GM12801 (cell line): Measurements from ENCODE around the gene ASTN2.

Experiments
- TF ChIP-seq, protein P1 (sequence below): IDR thresholded peaks from one replicate; pipeline ENCODE4 v1.5.1; 2011; ENCODE audit warnings: control low read depth; ENCODE audit not compliant: insufficient read length; ENCODE audit errors: extremely low read depth

Gene ASTN2

DNA sequence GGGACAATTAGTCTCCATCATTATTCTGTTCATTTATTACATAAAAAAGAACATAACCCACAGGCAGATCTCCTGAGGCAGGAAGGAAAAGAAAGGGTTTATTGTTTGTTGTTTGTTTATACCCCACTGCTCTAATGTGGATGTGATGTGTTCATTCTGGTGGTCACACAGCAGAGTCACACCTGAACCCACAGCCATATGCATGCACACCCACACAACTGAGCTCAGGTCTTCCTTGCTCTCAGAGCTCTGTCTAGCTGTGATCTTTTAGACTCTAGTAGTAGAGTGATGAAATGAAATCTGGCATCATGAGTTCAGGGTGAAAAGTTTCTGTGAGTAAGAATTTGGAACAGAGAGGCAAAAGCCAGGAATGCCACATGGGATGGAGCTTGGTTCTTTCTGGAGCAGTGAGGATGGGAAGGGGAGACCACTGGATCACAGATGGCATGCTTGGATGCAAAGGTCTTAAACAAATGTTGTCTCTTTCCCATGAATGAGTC lies 1034.3 kb downstream of the ASTN2 start:
- TF ChIP-seq, protein P1, sequence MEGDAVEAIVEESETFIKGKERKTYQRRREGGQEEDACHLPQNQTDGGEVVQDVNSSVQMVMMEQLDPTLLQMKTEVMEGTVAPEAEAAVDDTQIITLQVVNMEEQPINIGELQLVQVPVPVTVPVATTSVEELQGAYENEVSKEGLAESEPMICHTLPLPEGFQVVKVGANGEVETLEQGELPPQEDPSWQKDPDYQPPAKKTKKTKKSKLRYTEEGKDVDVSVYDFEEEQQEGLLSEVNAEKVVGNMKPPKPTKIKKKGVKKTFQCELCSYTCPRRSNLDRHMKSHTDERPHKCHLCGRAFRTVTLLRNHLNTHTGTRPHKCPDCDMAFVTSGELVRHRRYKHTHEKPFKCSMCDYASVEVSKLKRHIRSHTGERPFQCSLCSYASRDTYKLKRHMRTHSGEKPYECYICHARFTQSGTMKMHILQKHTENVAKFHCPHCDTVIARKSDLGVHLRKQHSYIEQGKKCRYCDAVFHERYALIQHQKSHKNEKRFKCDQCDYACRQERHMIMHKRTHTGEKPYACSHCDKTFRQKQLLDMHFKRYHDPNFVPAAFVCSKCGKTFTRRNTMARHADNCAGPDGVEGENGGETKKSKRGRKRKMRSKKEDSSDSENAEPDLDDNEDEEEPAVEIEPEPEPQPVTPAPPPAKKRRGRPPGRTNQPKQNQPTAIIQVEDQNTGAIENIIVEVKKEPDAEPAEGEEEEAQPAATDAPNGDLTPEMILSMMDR: no peak

DNA sequence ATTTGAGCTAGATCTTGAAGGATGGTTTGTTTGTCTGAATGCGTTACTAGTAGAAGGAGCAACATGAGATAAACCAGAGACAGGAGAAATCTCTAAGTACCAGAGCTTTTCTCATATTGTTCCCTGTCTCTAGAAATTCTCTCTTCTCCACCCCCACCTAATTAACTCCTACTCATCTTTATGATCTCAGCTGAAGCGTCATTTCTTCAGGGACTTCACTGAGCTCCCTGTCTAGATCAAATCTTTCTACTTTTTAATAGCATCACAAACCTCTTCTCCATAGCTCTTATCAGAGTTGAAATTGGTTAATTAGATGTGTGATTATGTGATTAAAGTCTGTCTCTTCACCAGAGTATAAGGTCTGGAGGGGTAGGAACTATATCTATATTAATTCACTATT lies 1035.0 kb downstream of the ASTN2 start:
- TF ChIP-seq, protein P1: no peak

DNA sequence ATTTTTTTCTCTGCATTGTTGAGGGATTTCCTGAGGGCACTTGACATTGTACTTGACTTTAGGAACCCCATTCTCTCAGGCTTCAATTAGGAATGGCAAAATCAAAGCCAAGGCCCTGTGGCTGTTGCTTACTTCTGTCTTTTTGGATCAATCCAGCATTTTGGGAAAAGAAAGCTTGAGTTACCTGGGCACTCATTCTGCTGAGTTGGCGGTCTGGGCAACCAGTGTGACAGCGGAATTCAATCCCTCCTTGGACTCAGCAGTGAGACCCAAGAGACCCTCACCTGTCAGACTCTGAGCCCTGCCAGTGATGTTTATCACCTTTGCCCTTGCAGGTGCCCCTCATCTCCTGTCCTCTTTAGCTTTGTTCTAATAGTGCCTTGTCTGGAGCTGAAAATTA lies 1036.0 kb downstream of the ASTN2 start:
- TF ChIP-seq, protein P1: no peak

DNA sequence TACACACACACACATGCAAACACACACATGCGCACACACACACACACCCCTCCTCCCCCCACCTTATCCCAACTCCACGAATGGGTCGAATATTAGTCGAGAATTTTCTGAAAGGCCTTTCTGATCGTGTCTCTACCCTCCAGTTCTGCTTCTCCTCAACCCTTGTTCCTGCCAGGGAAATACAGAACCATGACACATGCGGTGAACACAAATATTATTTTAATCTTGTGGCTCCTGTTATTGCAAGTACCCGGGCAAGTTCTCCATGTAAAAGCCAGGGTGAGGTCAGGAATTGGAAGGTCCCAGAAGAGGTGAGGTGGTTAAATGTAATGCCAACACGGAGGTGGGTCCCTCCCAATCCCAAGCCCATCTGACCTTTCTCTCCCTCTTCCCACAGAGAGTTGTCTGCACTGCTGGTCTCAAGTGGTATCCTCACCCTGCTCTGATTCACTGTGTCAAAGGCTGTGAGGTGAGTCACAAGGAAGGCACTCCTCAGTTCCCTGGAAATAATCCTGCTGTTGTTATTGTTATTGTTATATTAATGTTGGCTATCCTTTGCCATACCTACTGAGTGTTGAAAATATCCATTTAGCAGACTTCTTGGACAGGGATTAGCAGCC lies 1037.6 kb downstream of the ASTN2 start:
- TF ChIP-seq, protein P1: no peak
